Upper lobe of left lung (tissue), 6 donors: ENCODE results near the gene G2E3. TPM values are rescaled to one million over a fixed set of nuclear protein-coding genes. Genes with fewer than 3 reads are reported as not detected.

ENCODE experiments used
- ATAC-seq, 2 donors: fragments of 200-7000 bp; cut with Tn5 transposase; one replicate each; pipeline ENCODE4 v1.9.1; 2022; ENCODE audit warnings: mild to moderate bottlenecking in 2 of 2, moderate library complexity in 2 of 2; ENCODE audit not compliant: low FRiP score in 2 of 2
- DNase-seq, 2 donors: peaks; one replicate each; pipeline ENCODE4 v3.0.0-alpha.2; 2019 to 2020
- H3K27ac ChIP-seq, 4 donors: fragments of 200-600 bp; sonication (generic); one replicate each; pipeline ENCODE4 v1.5.1; 2016 to 2019
- H3K27me3 ChIP-seq, 4 donors: fragments of 200-600 bp; sonication (generic); one replicate each; pipeline ENCODE4 v1.5.1; 2017 to 2019
- H3K36me3 ChIP-seq, 4 donors: fragments of 200-600 bp; sonication (generic); one replicate each; pipeline ENCODE4 v1.5.1; 2016 to 2019
- H3K4me1 ChIP-seq, 4 donors: fragments of 200-600 bp; sonication (generic); one replicate each; pipeline ENCODE4 v1.5.1; 2018 to 2019
- H3K4me3 ChIP-seq, 4 donors: fragments of 200-600 bp; sonication (generic); one replicate each; pipeline ENCODE4 v1.5.1; 2017 to 2019; ENCODE audit warnings: mild to moderate bottlenecking in 2 of 4, moderate library complexity in 1 of 4
- H3K9me3 ChIP-seq, 4 donors: fragments of 200-600 bp; sonication (generic); one replicate each; pipeline ENCODE4 v1.5.1; 2018 to 2019
- EP300 ChIP-seq, 4 donors: sonication (generic); formaldehyde crosslinking; IDR thresholded peaks; one replicate each; pipeline ENCODE4 v1.5.1; 2017; ENCODE audit warnings: antibody characterized with exemption in 4 of 4, control low read depth in 2 of 4
- POLR2A ChIP-seq, 4 donors: fragments of 450-650 bp; IDR thresholded peaks; one replicate each; pipeline ENCODE4 v1.5.1; 2016 to 2017; ENCODE audit warnings: antibody characterized with exemption in 4 of 4, mild to moderate bottlenecking in 2 of 4
- POLR2AphosphoS5 ChIP-seq, 2 donors: sonication (generic); formaldehyde crosslinking; IDR thresholded peaks; one replicate each; pipeline ENCODE4 v1.5.1; 2017; ENCODE audit warnings: antibody characterized with exemption in 2 of 2
- WGBS, 2 donors: methylation state at CpG; one replicate each; pipeline ENCODE4 v1.1.5; 2017 to 2018; 5-methylcytosine and 5-hydroxymethylcytosine counted together
- total RNA-seq, 6 donors: library from RNA; depleted of rRNA in 4 of 6; stranded (reverse); fragments of >200 nt in 4 of 6; gene quantifications; one replicate each; pipeline versions ENCODE4 v1.1.0 to v1.2.1, GENCODE V29; 2016 to 2021
- TF ChIP-seq, protein P1 (sequence below), 6 experiments: fragments of 450-650 bp in 4 of 6; fragments of 200-600 bp in 2 of 6; sonication (generic) in 2 of 6; IDR thresholded peaks; one replicate each; pipeline ENCODE4 v1.5.1; 2016 to 2019; ENCODE audit warnings: antibody characterized with exemption in 6 of 6
- donor health status: DM: no; HTN: no; CAD: no; lungs with moderate emphysema.
- donor health status: DM: no; HTN: yes; CAD: no; lungs with severe emphysema.

Gene G2E3
- total RNA-seq, 6 donors from 2014 or later = 8.1 to 15.4 (median 12.6) TPM

- DNase-seq (no peak), ATAC-seq (no peak)
- WGBS, 2 donors = 66 to 71% methylated on average over 3 of the region's 3 CpGs
- Histone ChIP-seq H3K36me3 (peaks cover 0 to 19% (median 10%) of the 10 kb centered on the region in 4 donors), H3K4me3 (no peak overlapping the region), H3K27ac (no peak overlapping the region), H3K27me3 (no peaks in the 10 kb centered on the region), H3K9me3 (peaks cover 0 to 7% (median 0%) of the 10 kb centered on the region in 4 donors), H3K4me1 (no peaks in the 10 kb centered on the region)
- TF ChIP-seq, protein P1, sequence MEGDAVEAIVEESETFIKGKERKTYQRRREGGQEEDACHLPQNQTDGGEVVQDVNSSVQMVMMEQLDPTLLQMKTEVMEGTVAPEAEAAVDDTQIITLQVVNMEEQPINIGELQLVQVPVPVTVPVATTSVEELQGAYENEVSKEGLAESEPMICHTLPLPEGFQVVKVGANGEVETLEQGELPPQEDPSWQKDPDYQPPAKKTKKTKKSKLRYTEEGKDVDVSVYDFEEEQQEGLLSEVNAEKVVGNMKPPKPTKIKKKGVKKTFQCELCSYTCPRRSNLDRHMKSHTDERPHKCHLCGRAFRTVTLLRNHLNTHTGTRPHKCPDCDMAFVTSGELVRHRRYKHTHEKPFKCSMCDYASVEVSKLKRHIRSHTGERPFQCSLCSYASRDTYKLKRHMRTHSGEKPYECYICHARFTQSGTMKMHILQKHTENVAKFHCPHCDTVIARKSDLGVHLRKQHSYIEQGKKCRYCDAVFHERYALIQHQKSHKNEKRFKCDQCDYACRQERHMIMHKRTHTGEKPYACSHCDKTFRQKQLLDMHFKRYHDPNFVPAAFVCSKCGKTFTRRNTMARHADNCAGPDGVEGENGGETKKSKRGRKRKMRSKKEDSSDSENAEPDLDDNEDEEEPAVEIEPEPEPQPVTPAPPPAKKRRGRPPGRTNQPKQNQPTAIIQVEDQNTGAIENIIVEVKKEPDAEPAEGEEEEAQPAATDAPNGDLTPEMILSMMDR (IDR thresholded peaks at IDR 0.05) = no peak
- no peak for TF ChIP-seq EP300 (IDR thresholded peaks at IDR 0.05)
- no peak for TF ChIP-seq POLR2AphosphoS5 (IDR thresholded peaks at IDR 0.05)
Measured at GRCh38 chr14:30587141-30587540, 28.2 kb downstream of the G2E3 start.

GRCh38 chr14:30588873-30589272, 29.9 kb downstream of the G2E3 start:
- Histone ChIP-seq H3K27me3 (no peaks in the 10 kb centered on the region), H3K9me3 (peaks cover 0 to 7% (median 0%) of the 10 kb centered on the region in 4 donors), H3K36me3 (peaks cover 0 to 24% (median 10%) of the 10 kb centered on the region in 4 donors), H3K4me3 (no peak overlapping the region), H3K27ac (no peak overlapping the region), H3K4me1 (no peaks in the 10 kb centered on the region)
- ATAC-seq = no peak
- no peak for DNase-seq
- TF ChIP-seq EP300 (IDR thresholded peaks at IDR 0.05) = no peak
- TF ChIP-seq POLR2AphosphoS5 (IDR thresholded peaks at IDR 0.05) = no peak
- TF ChIP-seq, protein P1 (IDR thresholded peaks at IDR 0.05) = no peak
- TF ChIP-seq POLR2A (IDR thresholded peaks at IDR 0.05) = no peak

- WGBS, 2 donors = 51 to 73% methylated on average over 1 of the region's 1 CpG
- no peaks in the 10 kb centered on the region for H3K4me1 ChIP-seq
- H3K27me3 ChIP-seq = no peaks in the 10 kb centered on the region
- DNase-seq (no peak), ATAC-seq (no peak)
- TF ChIP-seq EP300 (IDR thresholded peaks at IDR 0.05) (no peak), POLR2A (IDR thresholded peaks at IDR 0.05) (no peak), POLR2AphosphoS5 (IDR thresholded peaks at IDR 0.05) (no peak)
- TF ChIP-seq, protein P1 (IDR thresholded peaks at IDR 0.05) = no peak
- no peaks in the 10 kb centered on the region for H3K9me3 ChIP-seq
- peaks cover 0 to 39% (median 13%) of the 10 kb centered on the region in 4 donors for H3K36me3 ChIP-seq
- no peak overlapping the region for H3K4me3 ChIP-seq
- no peak overlapping the region for H3K27ac ChIP-seq
Measured at GRCh38 chr14:30596935-30597334, 38.0 kb downstream of the G2E3 start.

DNA sequence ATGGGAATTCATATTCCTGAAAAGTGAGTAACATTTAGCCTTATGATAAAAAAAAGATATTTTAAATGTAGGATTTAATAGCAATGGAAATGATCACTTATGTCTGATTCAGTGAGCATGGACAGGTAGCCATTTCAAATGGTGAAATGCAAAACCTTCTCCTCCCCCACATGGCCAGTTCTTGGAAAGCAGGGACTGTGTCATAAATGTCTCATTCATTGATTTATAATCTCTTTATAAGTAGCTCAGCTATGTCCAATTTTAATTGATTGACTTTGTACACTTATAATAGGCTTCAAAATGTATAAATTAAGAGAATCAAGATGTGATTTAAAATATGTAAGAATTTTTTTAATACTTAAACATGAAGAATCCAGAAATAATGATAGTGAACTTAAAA, 38.5 kb downstream of the G2E3 start:
- ATAC-seq (no peak), DNase-seq (no peak)
- H3K4me3 ChIP-seq = no peak overlapping the region
- no peak for TF ChIP-seq POLR2AphosphoS5 (IDR thresholded peaks at IDR 0.05)
- TF ChIP-seq, protein P1 (IDR thresholded peaks at IDR 0.05) = no peak
- TF ChIP-seq POLR2A (IDR thresholded peaks at IDR 0.05) = no peak
- TF ChIP-seq EP300 (IDR thresholded peaks at IDR 0.05) = no peak
- H3K27ac ChIP-seq = no peak overlapping the region
- peaks cover 0 to 45% (median 17%) of the 10 kb centered on the region in 4 donors for H3K36me3 ChIP-seq
- no peaks in the 10 kb centered on the region for H3K9me3 ChIP-seq
- H3K27me3 ChIP-seq = no peaks in the 10 kb centered on the region
- H3K4me1 ChIP-seq = no peaks in the 10 kb centered on the region
